ENCODE measurements around the gene MGAT5B. TPM values are rescaled to one million over a fixed set of nuclear protein-coding genes. Genes with fewer than 3 reads are reported as not detected.

The MGAT5B gene
- 0.36 and 0.59 TPM in 2 replicates for total RNA-seq

- peak within 1 kb of the TSS; percentile 25 for H2AFZ ChIP-seq (ENCODE audit: low read length)
- H3K36me3 ChIP-seq (ENCODE audit: insufficient read depth, low read length): no peaks in the 10 kb centered on the region
- no peak within 1 kb of the TSS for H3K27ac ChIP-seq (ENCODE audit: low read depth, low read length)
- H3K79me2 ChIP-seq (ENCODE audit: insufficient read depth, low read length): no peaks in the 10 kb centered on the region
- H3K4me1 ChIP-seq (ENCODE audit: insufficient read depth, low read length): peaks cover 28% of the 10 kb centered on the region
- peak within 1 kb of the TSS; percentile 56 for H3K4me2 ChIP-seq (ENCODE audit: insufficient read depth, low read length)
- H3K4me3 ChIP-seq (ENCODE audit: insufficient read depth, low read length): peak within 1 kb of the TSS; percentile 31
- H3K27me3 ChIP-seq (ENCODE audit: insufficient read depth, low read length): peaks cover 28% of the 10 kb centered on the region
- peaks cover 5% of the 10 kb centered on the region for H4K20me1 ChIP-seq (ENCODE audit: insufficient read depth, low read length)
- TF ChIP-seq CTCF (IDR thresholded peaks at IDR 0.05; ENCODE audit: extremely low read depth, low read depth, low read length): peak; percentile 54
- no peaks in the 10 kb centered on the region for H3K9me3 ChIP-seq (ENCODE audit: low read depth, low read length)
- peak; percentile 99 for DNase-seq (ENCODE audit: insufficient read length, low spot score, missing footprints)
Measured at GRCh38 chr17:76868176-76868668, at the start of gene MGAT5B. Gene MGAT5B (plus strand): TSS chr17:76868404. CDS start chr17:76869030, 626 bp downstream.

- H4K20me1 ChIP-seq (ENCODE audit: insufficient read depth, low read length): no peaks in the 10 kb centered on the region
- peaks cover 8% of the 10 kb centered on the region for H3K27me3 ChIP-seq (ENCODE audit: insufficient read depth, low read length)
- no peaks in the 10 kb centered on the region for H3K4me1 ChIP-seq (ENCODE audit: insufficient read depth, low read length)
- TF ChIP-seq CTCF (IDR thresholded peaks at IDR 0.05; ENCODE audit: extremely low read depth, low read depth, low read length): no peak
- no peak overlapping the region for H3K4me3 ChIP-seq (ENCODE audit: insufficient read depth, low read length)
- H3K27ac ChIP-seq (ENCODE audit: low read depth, low read length): no peak overlapping the region
- DNase-seq (ENCODE audit: insufficient read length, low spot score, missing footprints): no peak
- no peaks in the 10 kb centered on the region for H3K36me3 ChIP-seq (ENCODE audit: insufficient read depth, low read length)
- H3K79me2 ChIP-seq (ENCODE audit: insufficient read depth, low read length): no peaks in the 10 kb centered on the region
- H3K9me3 ChIP-seq (ENCODE audit: low read depth, low read length): no peaks in the 10 kb centered on the region
- H2AFZ ChIP-seq (ENCODE audit: low read length): no peak overlapping the region
- no peak overlapping the region for H3K4me2 ChIP-seq (ENCODE audit: insufficient read depth, low read length)
Measured at GRCh38 chr17:76820039-76820438, 48.2 kb upstream of the MGAT5B start.

GRCh38 chr17:76820561-76820960, 47.6 kb upstream of the MGAT5B start:
- H3K27ac ChIP-seq (ENCODE audit: low read depth, low read length): no peak overlapping the region
- no peak for TF ChIP-seq CTCF (IDR thresholded peaks at IDR 0.05; ENCODE audit: extremely low read depth, low read depth, low read length)
- no peak overlapping the region for H3K4me2 ChIP-seq (ENCODE audit: insufficient read depth, low read length)
- H3K9me3 ChIP-seq (ENCODE audit: low read depth, low read length): no peaks in the 10 kb centered on the region
- H3K79me2 ChIP-seq (ENCODE audit: insufficient read depth, low read length): no peaks in the 10 kb centered on the region
- H3K4me3 ChIP-seq (ENCODE audit: insufficient read depth, low read length): no peak overlapping the region
- no peak for DNase-seq (ENCODE audit: insufficient read length, low spot score, missing footprints)
- no peaks in the 10 kb centered on the region for H3K4me1 ChIP-seq (ENCODE audit: insufficient read depth, low read length)
- H4K20me1 ChIP-seq (ENCODE audit: insufficient read depth, low read length): no peaks in the 10 kb centered on the region
- no peak overlapping the region for H2AFZ ChIP-seq (ENCODE audit: low read length)
- H3K27me3 ChIP-seq (ENCODE audit: insufficient read depth, low read length): peaks cover 8% of the 10 kb centered on the region
- H3K36me3 ChIP-seq (ENCODE audit: insufficient read depth, low read length): no peaks in the 10 kb centered on the region

GRCh38 chr17:76822184-76822778, 45.9 kb upstream of the MGAT5B start:
- Histone ChIP-seq H3K27me3 (ENCODE audit: insufficient read depth, low read length) (peaks cover 8% of the 10 kb centered on the region), H3K27ac (ENCODE audit: low read depth, low read length) (no peak overlapping the region), H2AFZ (ENCODE audit: low read length) (no peak overlapping the region), H3K36me3 (ENCODE audit: insufficient read depth, low read length) (no peaks in the 10 kb centered on the region), H3K79me2 (ENCODE audit: insufficient read depth, low read length) (no peaks in the 10 kb centered on the region), H3K4me2 (ENCODE audit: insufficient read depth, low read length) (no peak overlapping the region), H4K20me1 (ENCODE audit: insufficient read depth, low read length) (no peaks in the 10 kb centered on the region), H3K4me1 (ENCODE audit: insufficient read depth, low read length) (no peaks in the 10 kb centered on the region), H3K9me3 (ENCODE audit: low read depth, low read length) (no peaks in the 10 kb centered on the region), H3K4me3 (ENCODE audit: insufficient read depth, low read length) (no peak overlapping the region)
- DNase-seq (ENCODE audit: insufficient read length, low spot score, missing footprints): no peak
- TF ChIP-seq CTCF (IDR thresholded peaks at IDR 0.05; ENCODE audit: extremely low read depth, low read depth, low read length): no peak

All from osteoblast (primary cell).